HepG2 (cell line): ENCODE measurements around the gene DCTN2. TPM values are rescaled to one million over a fixed set of nuclear protein-coding genes. Genes with fewer than 3 reads are reported as not detected.
A peak's percentile ranks its signal among the peaks of the same experiment; 100 is the strongest.

Source experiments
- ATAC-seq: fragments of 200-7000 bp; cut with Tn5 transposase; 3 replicates; pipeline ENCODE4 v1.9.1; 2020; ENCODE audit warnings: mild to moderate bottlenecking, moderate library complexity
- BruUV-seq: library from RNA; stranded (reverse); fragments of 400-500 nt; replicated peaks from 2 replicates; lab custom pipeline; 2021; lab: Mats Ljungman, UMichigan
- CTCF ChIA-PET: fragments of 300-600 bp; formaldehyde crosslinking; extraction: SDS; loops from one replicate; lab custom pipeline; 2021; ENCODE audit warnings: low total read pairs, inconsistent platforms, low intra/inter-chr PET ratio; lab: Yijun Ruan, JAX
- POLR2A ChIA-PET: fragments of 350-600 bp; sonication (Branson Sonifier 250); formaldehyde crosslinking; loops from one replicate; lab custom pipeline; 2020; ENCODE audit warnings: antibody characterized with exemption, inconsistent platforms; lab: Yijun Ruan, JAX
- DNase-seq: peaks from one replicate; pipeline ENCODE4 v3.0.0-alpha.2; 2015; ENCODE audit warnings: low spot score
- FAIRE-seq: peaks from 3 replicates; lab custom pipeline; 2011; peaks lifted over from hg19 to GRCh38; lab: Jason Lieb, UNC
- H2AFZ ChIP-seq: one replicate; pipeline ENCODE4 v1.6.1; 2011; ENCODE audit warnings: low read length, inconsistent platforms
- H3K27ac ChIP-seq: fragments of 300-600 bp; 3 replicates; pipeline ENCODE4 v1.8.0; 2011; ENCODE audit warnings: mixed run types, mild to moderate bottlenecking, mixed read lengths, low read length, inconsistent platforms; ENCODE audit not compliant: insufficient read depth; ENCODE audit errors: extremely low read length
- H3K27me3 ChIP-seq, 2 experiments: fragments of 200-600 bp in 1 of 2; 2 replicates in 1 of 2; 3 replicates in 1 of 2; pipeline versions ENCODE4 v1.6.0 to v1.8.0; 2011; ENCODE audit warnings: low read length in 2 of 2, mild to moderate bottlenecking in 2 of 2, moderate library complexity in 2 of 2, inconsistent platforms in 1 of 2; ENCODE audit not compliant: insufficient read depth in 2 of 2, control insufficient read depth in 1 of 2
- H3K36me3 ChIP-seq, 2 experiments: fragments of 200-600 bp in 1 of 2; replicated peaks in 1 of 2; 2 replicates in 1 of 2; 3 replicates in 1 of 2; pipeline versions ENCODE4 v1.5.1 to v1.8.0; 2011; ENCODE audit warnings: low read length in 2 of 2, inconsistent platforms in 1 of 2; ENCODE audit not compliant: insufficient read depth in 2 of 2, control insufficient read depth in 1 of 2
- H3K4me1 ChIP-seq: 2 replicates; pipeline ENCODE4 v1.5.1; 2012; ENCODE audit warnings: low read length, inconsistent platforms; ENCODE audit not compliant: insufficient read depth
- H3K4me2 ChIP-seq: 2 replicates; pipeline ENCODE4 v1.6.0; 2011; ENCODE audit warnings: low read depth, low read length, inconsistent platforms
- H3K4me3 ChIP-seq, 3 experiments: fragments of 200-600 bp in 1 of 3; sonication (generic), shearing (Covaris generic) in 1 of 3; replicated peaks in 1 of 3; 2 replicates each; pipeline ENCODE4 v1.5.1; 2011 to 2016; ENCODE audit warnings: low read length in 3 of 3, inconsistent platforms in 2 of 3, low read depth in 2 of 3, mild to moderate bottlenecking in 2 of 3, control low read depth in 1 of 3, mixed read lengths in 1 of 3; ENCODE audit not compliant: insufficient read depth in 1 of 3
- H3K79me2 ChIP-seq: one replicate; pipeline ENCODE4 v1.6.1; 2011; ENCODE audit warnings: low read length, inconsistent platforms; ENCODE audit not compliant: insufficient read depth
- H3K9ac ChIP-seq: 2 replicates; pipeline ENCODE4 v1.6.0; 2011; ENCODE audit warnings: mild to moderate bottlenecking, low read depth, low read length, inconsistent platforms; ENCODE audit not compliant: insufficient read depth
- H3K9me3 ChIP-seq: 2 replicates; pipeline ENCODE4 v1.5.1; 2012; ENCODE audit warnings: mild to moderate bottlenecking, low read length
- H4K20me1 ChIP-seq: 2 replicates; pipeline ENCODE4 v1.6.0; 2011; ENCODE audit warnings: inconsistent platforms, mild to moderate bottlenecking, low read length, moderate library complexity; ENCODE audit not compliant: insufficient read depth
- ATF2 ChIP-seq: sonication (generic); formaldehyde crosslinking; IDR thresholded peaks from 2 replicates; pipeline ENCODE4 v1.4.0; 2020; ENCODE audit warnings: missing genetic modification reagents
- JARID2 ChIP-seq: sonication (generic); formaldehyde crosslinking; IDR thresholded peaks from 2 replicates; pipeline ENCODE4 v1.8.1; 2023; ENCODE audit warnings: missing genetic modification reagents, inconsistent platforms; ENCODE audit not compliant: insufficient replicate concordance
- POLR2AphosphoS5 ChIP-seq: IDR thresholded peaks from 2 replicates; pipeline ENCODE4 v1.6.1; 2012; ENCODE audit warnings: low read depth, low read length
- RBFOX2 ChIP-seq: fragments of 200-400 bp; formaldehyde crosslinking; IDR thresholded peaks from 2 replicates; pipeline ENCODE4 v1.6.1; 2017; ENCODE audit warnings: low read depth, mild to moderate bottlenecking, low read length
- SKIL ChIP-seq: sonication (generic); formaldehyde crosslinking; IDR thresholded peaks from 2 replicates; pipeline ENCODE4 v1.8.0; 2022; ENCODE audit warnings: missing genetic modification reagents, mild to moderate bottlenecking, moderate library complexity, borderline replicate concordance
- WGBS: methylation state at CpG from one replicate; pipeline ENCODE4 v1.1.6; 2017; ENCODE audit warnings: low lambda C conversion rate; 5-methylcytosine and 5-hydroxymethylcytosine counted together
- in situ Hi-C: cut with HindIII; loops from 2 replicates; pipeline ENCODE4 v1.10.0; 2017; ENCODE audit warnings: low pct_unique_long_range_greater_than_20kb; ENCODE audit not compliant: extremely low pct_ligation_motif_present
- intact Hi-C: fragments of 100-400 bp; cut with micrococcal nuclease; formaldehyde crosslinking; loops from one replicate; pipeline ENCODE4 v1.10.0; 2022; ENCODE audit not compliant: unreplicated experiment
- polyA plus RNA-seq, 8 experiments: library from polyadenylated mRNA; depleted of rRNA in 3 of 8; stranded (reverse) in 7 of 8; unstranded in 1 of 8; fragments of >200 nt; fragmentation: Illumina TruSeq in 4 of 8; extraction: Trizol in 4 of 8; gene quantifications; 2 replicates each; pipeline versions ENCODE4 v1.2.1 to v1.2.3, GENCODE V29; 2011 to 2016; ENCODE audit warnings: low read depth in 4 of 8, missing spikeins in 1 of 8, mixed read lengths in 1 of 8; ENCODE audit not compliant: insufficient read depth in 1 of 8
- total RNA-seq, 5 experiments: library from RNA; depleted of rRNA; stranded (reverse); fragments of >200 nt; fragmentation: Illumina TruSeq; extraction: Trizol; gene quantifications; 2 replicates each; pipeline ENCODE4 v1.2.3, GENCODE V29; 2016; ENCODE audit warnings: low read depth in 1 of 5

DCTN2 gene
- total and polyA plus RNA-seq, 2 of the 13 experiments (the other 11 are each of a cell fraction or from before 2014, with no cell fraction given): 72.0 to 77.4 TPM

GRCh38 chr12:57528176-57528575 is 18.8 kb downstream of the DCTN2 start:
- TF ChIP-seq SKIL (CRISPR knock-in tag): no peak
- TF ChIP-seq JARID2 (CRISPR knock-in tag): no peak
- TF ChIP-seq RBFOX2: peak; percentile 49; the same call in 1 of the 2 replicates
- TF ChIP-seq, all 625 proteins: peak for 1
- Histone ChIP-seq H3K9ac (no peak overlapping the region), H4K20me1 (no peaks in the 10 kb centered on the region), H3K4me2 (no peak overlapping the region), H3K27ac (no peak overlapping the region), H3K27me3 (no peaks in the 10 kb centered on the region; a peak in 1 of 5 replicates), H3K36me3 (peaks cover 29 to 81% of the 10 kb centered on the region in 2 experiments), H2AFZ (no peak overlapping the region), H3K9me3 (no peaks in the 10 kb centered on the region), H3K4me1 (peaks cover 17% of the 10 kb centered on the region), H3K4me3 (no peak overlapping the region), H3K79me2 (peaks cover 13% of the 10 kb centered on the region)
- ATAC-seq: no peak
- intact Hi-C loops (no loop called here), in situ Hi-C loops (no loop called here)
- DNase-seq: no peak
- 94% methylated on average over 12 of the region's 12 CpGs for WGBS
- CTCF ChIA-PET: no interaction called here
- no TSS peak for BruUV-seq
- POLR2A ChIA-PET: interaction anchor here (0.9 to 1.3 kb wide), 3 partner anchors 8 to 11 kb away, joined by 3 to 4 read pairs (median 3); partner anchors contain the start of gene DDIT3
- FAIRE-seq: no peak

- Histone ChIP-seq H3K9ac (no peak overlapping the region), H3K27me3 (no peaks in the 10 kb centered on the region; a peak in 1 of 5 replicates), H3K9me3 (no peaks in the 10 kb centered on the region), H2AFZ (no peak overlapping the region), H3K27ac (no peak overlapping the region), H3K4me3 (no peak overlapping the region), H3K36me3 (peaks cover 23 to 71% of the 10 kb centered on the region in 2 experiments), H3K4me2 (no peak overlapping the region), H3K79me2 (peaks cover 15% of the 10 kb centered on the region), H4K20me1 (no peaks in the 10 kb centered on the region), H3K4me1 (peaks cover 17% of the 10 kb centered on the region)
- POLR2A ChIA-PET: interaction anchor here (0.5 to 0.6 kb wide), 2 partner anchors 25 to 841 kb away, joined by 3 to 8 read pairs; no protein-coding TSS in a partner anchor
- 93% methylated on average over 5 of the region's 5 CpGs for WGBS
- CTCF ChIA-PET: no interaction called here
- ATAC-seq: no peak
- FAIRE-seq: no peak
- DNase-seq: no peak
- intact Hi-C loops: no loop called here
- no TSS peak for BruUV-seq
- TF ChIP-seq POLR2AphosphoS5 (0 out of 2 replicates have a peak, but pooled peaks have one; percentile 0), ATF2 (CRISPR knock-in tag) (no peak)
- in situ Hi-C loops: no loop called here
These were observed 19.8 kb downstream of the DCTN2 start for GRCh38 chr12:57527184-57527583.
